HG03575 (cell line): ENCODE results near the gene ATXN2L.
"Not testable (repeated sequence)": the region's sequence is repeated elsewhere in the genome, so short reads cannot be mapped to it uniquely, and the experiment has no call there.

Experiments used
- ATAC-seq: cut with Tn5 transposase; IDR thresholded peaks from one replicate; pipeline ENCODE4 v1.9.1; 2021; ENCODE audit not compliant: unreplicated experiment, insufficient number of reproducible peaks, low FRiP score; ENCODE audit errors: extremely low read depth

Gene ATXN2L

DNA sequence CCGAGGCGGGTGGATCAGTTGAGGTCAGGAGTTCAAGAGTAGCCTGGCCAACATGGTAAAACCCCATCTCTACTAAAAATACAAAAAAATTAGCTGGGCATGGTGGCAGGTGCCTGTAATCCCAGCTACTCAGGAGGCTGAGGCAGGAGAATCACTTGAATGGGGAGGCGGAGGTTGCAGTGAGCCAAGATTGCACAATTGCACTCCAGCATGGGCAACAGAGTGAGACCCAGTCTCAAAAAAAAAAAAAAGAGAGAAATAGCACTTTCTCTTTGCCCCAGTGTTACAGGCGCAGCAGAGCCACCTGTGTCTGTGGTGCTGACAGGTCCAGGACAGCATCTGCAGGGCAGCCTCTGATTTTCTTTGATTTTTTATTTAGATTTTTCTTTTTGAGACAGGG is 58.8 kb downstream of the ATXN2L start:
- ATAC-seq = not testable (repeated sequence)

DNA sequence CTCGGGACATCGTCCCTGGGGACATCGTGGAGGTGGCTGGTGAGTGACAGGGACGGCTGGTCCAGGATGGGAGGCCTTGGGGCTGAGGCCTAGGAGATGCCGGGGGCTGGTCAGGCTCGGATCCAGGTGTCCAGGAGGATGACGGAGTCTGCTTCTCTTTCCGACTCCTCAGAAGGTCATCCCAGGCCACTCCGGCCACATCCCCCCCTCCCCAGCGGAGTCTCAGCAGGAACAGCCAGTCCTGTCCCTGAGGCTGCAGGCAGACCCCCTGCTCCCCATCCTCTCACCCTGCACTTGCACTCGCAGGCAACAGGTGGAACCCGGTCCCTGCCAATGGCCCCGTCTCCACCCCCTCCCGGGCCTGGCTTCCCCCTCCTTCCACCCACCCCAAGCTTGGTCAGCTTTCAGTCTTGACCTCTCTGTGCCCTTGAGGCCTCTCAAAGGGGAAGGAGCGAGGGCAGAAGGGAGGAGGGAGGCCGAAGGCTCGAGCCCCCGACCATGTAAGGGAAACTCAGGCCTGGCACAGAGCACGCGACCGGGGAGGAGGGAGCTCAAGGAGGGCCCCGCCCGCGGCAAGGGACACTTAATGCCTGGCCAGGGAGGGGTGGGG is 59.9 kb downstream of the ATXN2L start:
- no peak for ATAC-seq

DNA sequence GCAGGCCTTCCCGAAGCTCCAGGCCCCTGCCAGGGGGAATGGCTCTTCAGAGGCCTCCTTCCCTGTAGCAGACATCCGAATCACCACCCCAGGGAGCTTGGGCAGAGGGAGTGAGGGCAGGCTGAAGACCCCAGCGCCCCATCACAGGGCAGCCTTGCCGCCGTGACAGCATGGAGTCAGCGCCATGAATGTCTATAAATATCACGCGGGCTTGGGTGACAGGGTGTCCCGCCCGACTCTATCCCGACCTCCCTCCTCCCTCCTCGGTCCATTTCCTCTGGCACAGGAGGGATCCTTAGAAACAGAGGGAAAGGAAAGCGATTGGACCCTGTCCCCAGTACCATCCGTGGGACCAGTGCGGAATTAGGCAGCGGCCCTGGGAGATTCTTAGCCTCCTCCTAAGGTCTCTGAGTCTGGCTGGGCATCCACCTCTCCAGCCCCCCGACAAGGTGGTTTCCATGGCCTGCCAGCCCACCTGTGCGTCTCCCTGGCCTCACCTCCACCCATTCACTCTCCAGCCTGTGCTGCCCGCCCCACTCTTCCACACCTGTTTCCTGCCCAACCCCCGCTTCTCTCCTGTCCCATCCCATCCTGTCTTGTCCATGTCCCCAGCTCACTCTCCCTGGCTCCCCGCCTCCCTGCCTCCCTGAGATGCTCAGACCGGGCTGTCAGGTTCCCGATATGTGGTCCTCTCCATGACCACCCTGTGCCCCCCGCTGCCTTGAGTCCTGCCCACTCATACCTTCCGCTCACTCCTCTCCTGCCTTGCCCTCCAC is 60.6 kb downstream of the ATXN2L start:
- ATAC-seq = no peak

DNA sequence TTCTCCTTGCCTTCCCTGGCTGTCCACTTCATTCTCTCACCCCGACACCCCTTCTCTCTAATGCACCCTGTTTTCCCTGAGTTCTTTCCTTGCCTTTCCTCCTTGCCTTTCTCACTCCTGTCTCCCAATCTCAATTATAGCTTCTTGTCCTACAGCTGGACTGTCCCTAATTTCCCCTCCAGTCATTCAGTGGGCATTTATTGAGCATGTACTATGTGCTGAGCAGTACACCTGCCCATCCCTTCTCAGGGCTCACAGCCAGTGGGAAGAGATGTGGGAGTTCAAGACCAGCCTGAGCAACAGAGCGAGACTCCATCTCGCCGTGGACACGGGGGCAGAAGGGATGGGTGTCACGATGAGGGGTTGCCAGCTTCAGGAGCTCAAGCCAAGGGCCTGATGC is 61.2 kb downstream of the ATXN2L start:
- ATAC-seq = no peak
